Dendritic cell treated with granulocyte-macrophage colony-stimulating factor and Interleukin-4, amounts not matched to agents 40 ng/mL and 50 ng/mL, for 4 days (primary cell): ENCODE data around the gene SCGB3A2.
"Not testable (repeated sequence)": the region's sequence is repeated elsewhere in the genome, so short reads cannot be mapped to it uniquely, and the experiment has no call there.

ENCODE experiments used
- H3K27ac Mint-ChIP-seq: one replicate; pipeline ENCODE4 v1.8.0; 2022; ENCODE audit warnings: mild to moderate bottlenecking, mixed read lengths
- H3K27me3 Mint-ChIP-seq: one replicate; pipeline ENCODE4 v1.8.0; 2022; ENCODE audit warnings: mild to moderate bottlenecking, mixed read lengths
- H3K36me3 Mint-ChIP-seq: one replicate; pipeline ENCODE4 v1.8.0; 2022; ENCODE audit warnings: low read depth, mixed read lengths
- H3K4me1 Mint-ChIP-seq: one replicate; pipeline ENCODE4 v1.8.0; 2022; ENCODE audit warnings: low read depth, mixed read lengths
- H3K4me3 Mint-ChIP-seq: one replicate; pipeline ENCODE4 v1.8.0; 2022; ENCODE audit warnings: mild to moderate bottlenecking, moderate library complexity, mixed read lengths
- H3K9me3 Mint-ChIP-seq: one replicate; pipeline ENCODE4 v1.8.0; 2022; ENCODE audit warnings: mixed read lengths
- intact Hi-C: fragments of 100-400 bp; cut with micrococcal nuclease; formaldehyde crosslinking; loops from one replicate; pipeline ENCODE4 v1.15.0; 2022

SCGB3A2 gene

DNA sequence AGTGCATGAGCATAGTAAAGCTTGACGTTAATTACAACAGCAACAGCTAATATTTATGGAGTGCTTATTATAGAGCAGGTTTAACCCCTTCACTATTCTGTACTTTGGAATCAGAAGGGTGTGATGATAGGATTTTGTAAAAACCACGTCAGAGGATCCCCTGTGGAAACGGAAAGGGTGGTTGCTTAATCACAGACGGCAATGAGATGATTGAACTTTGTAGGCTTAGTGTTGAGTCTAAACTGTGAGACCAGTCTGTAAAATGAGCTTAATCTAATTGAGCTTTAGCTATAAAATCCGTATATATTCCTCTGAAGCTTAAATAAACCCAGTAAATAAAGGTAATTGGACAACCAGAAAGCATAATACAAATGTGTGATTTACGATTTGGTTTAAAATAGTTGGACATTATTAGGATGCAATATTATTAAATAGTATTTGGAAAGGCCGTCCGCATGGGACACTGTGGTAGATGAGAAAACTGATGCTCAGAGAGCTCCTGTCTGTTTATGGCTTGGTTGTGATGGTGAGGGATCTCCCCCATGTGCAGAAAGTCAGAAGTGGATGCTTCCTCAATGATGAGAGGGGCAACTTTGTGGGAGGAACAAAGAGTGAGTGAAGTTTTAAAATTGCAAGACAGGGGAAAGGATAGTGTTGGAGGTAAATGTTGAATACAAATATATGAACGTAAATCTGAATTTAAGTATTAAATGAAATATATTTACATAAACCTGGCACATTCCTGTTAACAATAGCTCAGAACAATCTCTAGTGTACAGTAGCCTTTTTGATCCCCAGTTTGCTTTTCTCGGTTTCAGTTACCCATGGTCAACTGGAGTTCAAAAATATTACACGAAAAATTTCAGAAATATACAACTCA lies 23.4 kb upstream of the SCGB3A2 start:
- Mint-ChIP-seq H3K9me3 (no peaks in the 10 kb centered on the region), H3K4me1 (peaks cover 11% of the 10 kb centered on the region), H3K36me3 (no peaks in the 10 kb centered on the region), H3K27me3 (no peaks in the 10 kb centered on the region), H3K27ac (no peak overlapping the region), H3K4me3 (no peak overlapping the region)
- intact Hi-C loops: no loop called here

- H3K4me3 Mint-ChIP-seq: no peak overlapping the region
- H3K4me1 Mint-ChIP-seq: peaks cover 11% of the 10 kb centered on the region
- no peak overlapping the region for H3K27ac Mint-ChIP-seq
- no peaks in the 10 kb centered on the region for H3K27me3 Mint-ChIP-seq
- no peaks in the 10 kb centered on the region for H3K9me3 Mint-ChIP-seq
- intact Hi-C loops: no loop called here
- no peaks in the 10 kb centered on the region for H3K36me3 Mint-ChIP-seq
Measured at GRCh38 chr5:147855774-147856069, 22.8 kb upstream of the SCGB3A2 start.

DNA sequence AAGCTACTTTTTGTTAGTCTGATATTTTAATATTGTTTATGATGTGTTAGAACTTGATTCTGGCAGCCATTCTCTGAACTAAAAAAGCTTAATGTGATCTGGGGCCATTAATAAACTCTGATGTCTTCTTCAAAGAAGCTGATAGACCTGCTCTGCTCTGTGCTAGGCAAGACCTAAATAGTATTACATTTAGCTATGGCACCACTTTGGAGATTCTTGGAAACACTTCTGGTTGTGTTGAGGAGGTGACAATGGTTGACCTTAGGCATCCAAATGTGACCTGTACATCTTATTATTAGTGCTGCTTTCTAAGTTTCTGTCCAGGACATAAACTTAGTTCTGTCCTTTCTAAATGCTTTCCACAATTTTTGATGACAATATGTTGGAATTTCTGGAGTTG lies 21.7 kb upstream of the SCGB3A2 start:
- no peaks in the 10 kb centered on the region for H3K36me3 Mint-ChIP-seq
- no peaks in the 10 kb centered on the region for H3K9me3 Mint-ChIP-seq
- intact Hi-C loops: loop anchor here (1.0 kb wide), 1 partner anchor 78 kb away; no protein-coding TSS in a partner anchor
- no peaks in the 10 kb centered on the region for H3K27me3 Mint-ChIP-seq
- H3K4me3 Mint-ChIP-seq: no peak overlapping the region
- H3K4me1 Mint-ChIP-seq: peaks cover 11% of the 10 kb centered on the region
- no peak overlapping the region for H3K27ac Mint-ChIP-seq

- Mint-ChIP-seq H3K27ac (no peak overlapping the region), H3K36me3 (no peaks in the 10 kb centered on the region), H3K27me3 (no peaks in the 10 kb centered on the region), H3K4me1 (peaks cover 10% of the 10 kb centered on the region), H3K9me3 (no peaks in the 10 kb centered on the region), H3K4me3 (no peak overlapping the region)
- intact Hi-C loops: loop anchor here (1.0 kb wide), 1 partner anchor 78 kb away; no protein-coding TSS in a partner anchor
Measured at GRCh38 chr5:147857302-147858129, 21.0 kb upstream of the SCGB3A2 start.

GRCh38 chr5:147858565-147858964 lies 19.9 kb upstream of the SCGB3A2 start:
- Mint-ChIP-seq H3K4me1 (peaks cover 5% of the 10 kb centered on the region), H3K36me3 (no peaks in the 10 kb centered on the region), H3K27me3 (no peaks in the 10 kb centered on the region), H3K9me3 (no peaks in the 10 kb centered on the region), H3K27ac (no peak overlapping the region), H3K4me3 (no peak overlapping the region)
- intact Hi-C loops: no loop called here

DNA sequence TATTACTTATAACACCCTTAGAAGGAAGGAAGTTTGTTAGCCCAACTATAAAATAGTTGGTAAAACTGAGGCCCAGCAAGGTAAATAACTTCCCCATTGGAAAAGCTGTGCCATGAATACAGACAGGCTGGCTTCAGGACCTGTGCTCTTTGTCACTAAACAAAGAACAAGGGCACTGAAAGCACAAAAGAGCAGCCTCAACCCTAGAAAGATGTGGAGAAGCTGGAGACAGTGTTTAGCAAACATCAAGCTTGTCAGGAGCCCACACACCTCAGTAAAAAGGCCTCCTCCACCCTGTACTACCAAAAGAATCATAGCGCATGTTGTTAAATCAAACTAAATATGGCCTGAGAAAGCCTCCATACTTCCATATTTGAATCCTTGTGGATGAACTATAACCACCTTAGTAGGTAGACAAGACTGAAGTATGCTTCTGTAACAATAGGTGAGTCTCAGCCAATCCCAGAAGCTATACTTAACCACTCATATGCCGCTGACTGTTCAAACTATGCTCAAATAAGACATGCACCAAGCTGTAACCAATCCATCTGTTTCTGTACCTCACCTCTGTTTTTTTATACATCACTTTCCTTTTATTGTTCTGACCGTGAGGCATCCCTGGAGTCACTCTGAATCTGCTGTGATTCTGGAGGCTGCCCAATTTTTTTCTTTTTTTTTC lies 18.4 kb upstream of the SCGB3A2 start:
- Mint-ChIP-seq H3K27ac (no peak overlapping the region), H3K27me3 (no peaks in the 10 kb centered on the region), H3K4me1 (peaks cover 9% of the 10 kb centered on the region), H3K36me3 (no peaks in the 10 kb centered on the region), H3K9me3 (no peaks in the 10 kb centered on the region), H3K4me3 (no peak overlapping the region)
- intact Hi-C loops: no loop called here

GRCh38 chr5:147860641-147861025 lies 17.9 kb upstream of the SCGB3A2 start:
- Mint-ChIP-seq H3K4me3 (no peak overlapping the region), H3K4me1 (peaks cover 9% of the 10 kb centered on the region), H3K9me3 (no peaks in the 10 kb centered on the region), H3K36me3 (no peaks in the 10 kb centered on the region), H3K27me3 (no peaks in the 10 kb centered on the region), H3K27ac (no peak overlapping the region)
- intact Hi-C loops: no loop called here

- H3K4me3 Mint-ChIP-seq: no peak overlapping the region
- no peaks in the 10 kb centered on the region for H3K36me3 Mint-ChIP-seq
- intact Hi-C loops: no loop called here
- peaks cover 3% of the 10 kb centered on the region for H3K27me3 Mint-ChIP-seq
- H3K27ac Mint-ChIP-seq: no peak overlapping the region
- no peaks in the 10 kb centered on the region for H3K9me3 Mint-ChIP-seq
- H3K4me1 Mint-ChIP-seq: peaks cover 30% of the 10 kb centered on the region
Measured at GRCh38 chr5:147863454-147864158, 14.9 kb upstream of the SCGB3A2 start.

- peaks cover 36% of the 10 kb centered on the region for H3K4me1 Mint-ChIP-seq
- H3K4me3 Mint-ChIP-seq: no peak overlapping the region
- no peaks in the 10 kb centered on the region for H3K36me3 Mint-ChIP-seq
- H3K27me3 Mint-ChIP-seq: peaks cover 3% of the 10 kb centered on the region
- H3K9me3 Mint-ChIP-seq: peaks cover 7% of the 10 kb centered on the region
- no peak overlapping the region for H3K27ac Mint-ChIP-seq
- intact Hi-C loops: no loop called here
Measured at GRCh38 chr5:147869112-147869511, 9.4 kb upstream of the SCGB3A2 start.

DNA sequence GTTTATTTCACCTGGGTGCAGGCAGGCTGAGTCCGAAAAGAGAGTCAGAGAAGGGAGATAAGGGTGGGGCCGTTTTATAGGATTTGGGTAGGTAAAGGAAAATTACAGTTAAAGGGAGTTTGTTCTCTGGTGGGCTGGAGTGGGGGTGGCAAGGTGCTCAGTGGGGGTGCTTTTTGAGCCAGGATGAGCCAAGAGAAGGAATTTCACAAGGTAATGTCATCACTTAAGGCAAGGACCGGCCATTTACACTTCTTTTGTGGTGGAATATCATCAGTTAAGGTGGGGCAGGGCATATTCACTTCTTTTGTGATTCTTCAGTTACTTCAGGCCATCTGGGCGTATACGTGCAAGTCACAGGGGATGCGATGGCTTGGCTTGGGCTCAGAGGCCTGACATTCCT lies 8.6 kb upstream of the SCGB3A2 start:
- H3K27me3 Mint-ChIP-seq, H3K9me3 Mint-ChIP-seq, H3K4me3 Mint-ChIP-seq, H3K27ac Mint-ChIP-seq, intact Hi-C loops, H3K36me3 Mint-ChIP-seq: not testable (repeated sequence)
- H3K4me1 Mint-ChIP-seq: peaks cover 35% of the 10 kb centered on the region

- H3K4me3 Mint-ChIP-seq, H3K27me3 Mint-ChIP-seq, H3K36me3 Mint-ChIP-seq, intact Hi-C loops, H3K27ac Mint-ChIP-seq, H3K9me3 Mint-ChIP-seq: not testable (repeated sequence)
- peaks cover 22% of the 10 kb centered on the region for H3K4me1 Mint-ChIP-seq
Measured at GRCh38 chr5:147871980-147872549, 6.4 kb upstream of the SCGB3A2 start.

DNA sequence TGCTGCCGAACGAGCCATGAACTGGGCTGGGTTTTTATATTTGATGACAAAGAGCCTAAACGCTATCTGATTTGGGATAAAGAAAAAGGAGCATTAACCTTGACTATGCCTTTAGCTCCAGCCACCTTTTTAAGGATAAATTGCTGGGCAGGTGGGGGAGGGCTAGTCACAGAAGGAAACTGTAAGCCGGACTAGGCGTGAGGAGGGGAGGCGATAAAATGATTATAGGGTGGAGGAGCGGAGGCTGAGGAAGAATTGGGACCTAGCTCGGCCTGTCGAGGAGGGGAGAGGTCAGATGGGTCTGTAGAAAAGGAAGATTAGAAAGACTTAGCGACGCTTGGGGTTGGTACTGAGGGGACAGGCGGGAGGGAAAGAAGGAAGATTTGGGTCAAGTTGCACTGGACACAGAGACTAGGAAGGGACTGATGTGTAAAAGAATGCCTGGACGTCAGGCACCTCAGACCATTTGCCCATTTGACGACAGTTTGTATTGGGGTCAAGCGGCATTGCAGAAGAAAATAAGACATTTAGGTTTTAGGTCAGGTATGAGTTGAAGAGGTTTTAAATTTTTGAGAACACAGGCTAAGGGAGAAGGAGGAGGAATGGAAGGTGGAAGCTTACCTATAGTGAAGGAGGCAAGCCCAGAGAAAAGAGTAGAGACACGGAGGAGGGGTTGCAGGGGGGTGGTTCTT lies 5.6 kb upstream of the SCGB3A2 start:
- H3K4me1 Mint-ChIP-seq: peaks cover 17% of the 10 kb centered on the region
- H3K4me3 Mint-ChIP-seq, H3K9me3 Mint-ChIP-seq, intact Hi-C loops, H3K27ac Mint-ChIP-seq, H3K27me3 Mint-ChIP-seq, H3K36me3 Mint-ChIP-seq: not testable (repeated sequence)
